Memory B cell (primary cell): ENCODE measurements around the gene THSD7B.

Experiments used
- ATAC-seq: fragments of 150-1000 bp; cut with Tn5 transposase; 2 replicates; pipeline ENCODE4 v1.10.0; 2021; ENCODE audit warnings: low read depth, mild to moderate bottlenecking, moderate library complexity
- DNase-seq, 2 donors: peaks; one replicate each; pipeline ENCODE4 v3.0.0; 2022; ENCODE audit warnings: low spot score in 2 of 2
- H3K27ac Mint-ChIP-seq: one replicate; pipeline ENCODE4 v1.8.0; 2022; ENCODE audit warnings: mild to moderate bottlenecking, moderate library complexity, mixed read lengths
- H3K27me3 Mint-ChIP-seq: one replicate; pipeline ENCODE4 v1.8.0; 2022; ENCODE audit warnings: mixed read lengths
- H3K36me3 Mint-ChIP-seq: one replicate; pipeline ENCODE4 v1.8.0; 2022; ENCODE audit warnings: mild to moderate bottlenecking, mixed read lengths
- H3K4me1 Mint-ChIP-seq: one replicate; pipeline ENCODE4 v1.8.0; 2022; ENCODE audit warnings: mixed read lengths
- H3K4me3 Mint-ChIP-seq: one replicate; pipeline ENCODE4 v1.8.0; 2022; ENCODE audit warnings: mild to moderate bottlenecking, moderate library complexity, mixed read lengths
- H3K9me3 Mint-ChIP-seq: one replicate; pipeline ENCODE4 v1.8.0; 2022; ENCODE audit warnings: mixed read lengths

THSD7B gene

GRCh38 chr2:137179542-137179941 lies 414.2 kb downstream of the THSD7B start:
- no peak overlapping the region for H3K4me3 Mint-ChIP-seq
- no peaks in the 10 kb centered on the region for H3K27me3 Mint-ChIP-seq
- DNase-seq (no peak), ATAC-seq (no peak)
- no peaks in the 10 kb centered on the region for H3K4me1 Mint-ChIP-seq
- H3K9me3 Mint-ChIP-seq = no peaks in the 10 kb centered on the region
- no peaks in the 10 kb centered on the region for H3K36me3 Mint-ChIP-seq
- no peak overlapping the region for H3K27ac Mint-ChIP-seq

DNA sequence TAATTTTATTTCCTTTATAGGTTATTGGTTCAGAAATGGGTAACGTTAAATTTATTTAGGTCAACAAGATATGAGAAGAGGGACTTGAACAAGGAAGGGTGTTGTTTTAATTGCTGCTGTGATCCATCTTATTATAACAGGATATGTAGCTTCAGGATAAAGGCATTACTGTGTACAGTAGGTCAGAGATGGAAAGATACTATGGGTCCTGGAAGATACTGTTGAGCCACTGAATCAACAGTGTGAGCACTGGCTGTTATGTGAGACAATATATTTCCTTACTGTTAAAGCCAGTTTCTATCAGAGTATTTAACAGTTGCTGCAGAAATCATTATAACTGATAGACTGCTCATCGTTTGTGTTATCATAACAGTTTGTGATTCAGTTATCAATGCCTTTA lies 414.7 kb downstream of the THSD7B start:
- DNase-seq (no peak), ATAC-seq (no peak)
- Mint-ChIP-seq H3K27me3 (no peaks in the 10 kb centered on the region), H3K27ac (no peak overlapping the region), H3K9me3 (no peaks in the 10 kb centered on the region), H3K4me3 (no peak overlapping the region), H3K36me3 (no peaks in the 10 kb centered on the region), H3K4me1 (no peaks in the 10 kb centered on the region)

GRCh38 chr2:137181370-137181769 lies 416.0 kb downstream of the THSD7B start:
- no peak for ATAC-seq
- Mint-ChIP-seq H3K36me3 (no peaks in the 10 kb centered on the region), H3K4me3 (no peak overlapping the region), H3K4me1 (no peaks in the 10 kb centered on the region), H3K27me3 (no peaks in the 10 kb centered on the region), H3K27ac (no peak overlapping the region), H3K9me3 (peaks cover 5% of the 10 kb centered on the region)
- no peak for DNase-seq

DNA sequence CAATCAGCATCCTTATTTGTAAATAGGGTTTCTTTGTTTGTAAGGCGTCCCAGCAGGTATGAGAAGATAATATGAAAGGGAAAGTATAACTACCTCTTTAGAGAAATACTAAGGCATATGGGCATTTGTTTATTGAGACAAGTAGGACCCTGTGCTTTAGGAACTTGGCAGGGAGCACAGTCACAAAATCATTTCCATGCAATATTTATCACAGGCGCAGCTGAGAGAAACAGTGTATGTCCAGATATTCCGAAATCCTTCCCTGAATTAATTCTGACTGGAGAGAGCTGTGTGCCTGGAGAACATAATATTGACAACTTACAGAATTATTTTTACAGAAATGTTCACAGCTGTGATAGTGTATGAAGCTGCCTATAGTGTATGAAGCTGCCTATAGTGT lies 416.7 kb downstream of the THSD7B start:
- Mint-ChIP-seq H3K9me3 (peaks cover 7% of the 10 kb centered on the region), H3K27me3 (no peaks in the 10 kb centered on the region), H3K27ac (no peak overlapping the region), H3K4me3 (no peak overlapping the region), H3K36me3 (no peaks in the 10 kb centered on the region), H3K4me1 (no peaks in the 10 kb centered on the region)
- ATAC-seq (no peak), DNase-seq (no peak)

GRCh38 chr2:137183206-137183898 lies 418.0 kb downstream of the THSD7B start:
- no peaks in the 10 kb centered on the region for H3K27me3 Mint-ChIP-seq
- no peak overlapping the region for H3K4me3 Mint-ChIP-seq
- no peak overlapping the region for H3K27ac Mint-ChIP-seq
- H3K9me3 Mint-ChIP-seq = peaks cover 7% of the 10 kb centered on the region
- no peak for ATAC-seq
- no peak for DNase-seq
- no peaks in the 10 kb centered on the region for H3K36me3 Mint-ChIP-seq
- no peaks in the 10 kb centered on the region for H3K4me1 Mint-ChIP-seq

DNA sequence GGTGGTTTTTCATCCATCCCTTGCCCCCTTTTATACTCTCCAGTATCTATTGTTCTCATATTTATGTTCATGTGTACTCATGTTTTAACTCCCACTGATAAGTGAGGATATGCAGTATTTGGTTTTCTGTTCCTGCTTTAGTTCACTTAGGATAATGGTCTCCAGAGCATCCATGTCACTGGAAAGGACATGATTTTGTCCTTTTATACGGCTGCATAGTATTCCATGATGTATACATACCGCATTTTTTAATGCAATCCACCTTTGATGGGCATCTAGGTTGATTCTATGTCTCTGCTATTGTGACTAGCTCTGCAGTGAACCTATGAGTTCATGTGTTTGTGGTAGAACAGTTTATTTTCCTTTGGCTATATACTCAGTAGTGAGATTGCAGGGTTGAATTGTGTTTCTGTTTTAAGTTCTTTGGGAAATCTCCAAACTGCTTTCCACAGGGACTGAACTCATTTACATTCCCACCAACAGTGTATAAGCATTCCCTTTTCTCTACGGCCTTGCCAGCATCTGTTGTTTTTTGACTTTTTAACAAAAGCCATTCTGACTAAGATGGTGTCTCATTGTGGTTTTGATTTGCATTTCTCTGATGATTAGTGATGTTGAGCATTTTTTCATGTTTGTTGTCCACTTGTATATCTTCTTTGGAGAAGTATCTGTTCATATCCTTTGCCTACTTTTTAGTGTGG lies 420.2 kb downstream of the THSD7B start:
- Mint-ChIP-seq H3K9me3 (peaks cover 8% of the 10 kb centered on the region), H3K36me3 (no peaks in the 10 kb centered on the region), H3K4me3 (no peak overlapping the region), H3K4me1 (no peaks in the 10 kb centered on the region), H3K27me3 (no peaks in the 10 kb centered on the region), H3K27ac (no peak overlapping the region)
- DNase-seq (no peak), ATAC-seq (no peak)

GRCh38 chr2:137187216-137187615 lies 421.9 kb downstream of the THSD7B start:
- H3K4me3 Mint-ChIP-seq = no peak overlapping the region
- no peak for ATAC-seq

GRCh38 chr2:137190411-137191195 lies 425.3 kb downstream of the THSD7B start:
- DNase-seq (no peak), ATAC-seq (no peak)
- Mint-ChIP-seq H3K4me1 (no peaks in the 10 kb centered on the region), H3K9me3 (peaks cover 7% of the 10 kb centered on the region), H3K4me3 (no peak overlapping the region), H3K27ac (no peak overlapping the region), H3K36me3 (no peaks in the 10 kb centered on the region), H3K27me3 (no peaks in the 10 kb centered on the region)

More at GRCh38 chr2:137187216-137187615, 421.9 kb downstream of the THSD7B start:
- Mint-ChIP-seq H3K27ac (no peak overlapping the region), H3K36me3 (no peaks in the 10 kb centered on the region), H3K4me1 (no peaks in the 10 kb centered on the region), H3K9me3 (peaks cover 9% of the 10 kb centered on the region), H3K27me3 (no peaks in the 10 kb centered on the region)
- no peak for DNase-seq

GRCh38 chr2:137192366-137193310 lies 427.3 kb downstream of the THSD7B start:
- H3K4me3 Mint-ChIP-seq = no peak overlapping the region
- no peaks in the 10 kb centered on the region for H3K27me3 Mint-ChIP-seq
- ATAC-seq (no peak), DNase-seq (no peak)
- no peak overlapping the region for H3K27ac Mint-ChIP-seq
- peaks cover 3% of the 10 kb centered on the region for H3K9me3 Mint-ChIP-seq
- no peaks in the 10 kb centered on the region for H3K36me3 Mint-ChIP-seq
- H3K4me1 Mint-ChIP-seq = no peaks in the 10 kb centered on the region

GRCh38 chr2:137193401-137193800 lies 428.1 kb downstream of the THSD7B start:
- Mint-ChIP-seq H3K27ac (no peak overlapping the region), H3K9me3 (peaks cover 3% of the 10 kb centered on the region), H3K27me3 (no peaks in the 10 kb centered on the region), H3K4me1 (no peaks in the 10 kb centered on the region), H3K4me3 (no peak overlapping the region), H3K36me3 (no peaks in the 10 kb centered on the region)
- ATAC-seq = no peak
- DNase-seq = no peak

DNA sequence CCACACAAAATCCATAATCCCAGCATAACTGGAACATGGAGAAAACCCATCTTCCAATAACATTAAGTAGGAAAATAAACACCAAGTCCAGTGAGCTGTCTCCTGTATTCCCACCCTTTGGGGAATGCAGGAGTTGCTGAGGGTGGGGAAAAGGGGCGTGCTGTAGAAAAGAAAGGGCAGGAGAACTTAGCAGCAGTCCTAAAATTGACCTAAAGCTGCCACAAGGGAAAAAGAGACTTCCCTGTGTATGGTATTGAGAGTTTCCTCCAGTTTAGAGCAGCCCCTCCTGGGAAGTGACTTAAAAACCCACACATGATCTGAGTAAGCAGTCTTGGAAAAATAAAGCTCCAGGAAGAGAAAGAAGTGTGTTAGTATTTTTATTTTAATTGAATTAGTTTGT lies 428.8 kb downstream of the THSD7B start:
- no peaks in the 10 kb centered on the region for H3K36me3 Mint-ChIP-seq
- no peak overlapping the region for H3K4me3 Mint-ChIP-seq
- no peak overlapping the region for H3K27ac Mint-ChIP-seq
- no peaks in the 10 kb centered on the region for H3K4me1 Mint-ChIP-seq
- H3K9me3 Mint-ChIP-seq = peaks cover 1% of the 10 kb centered on the region
- ATAC-seq (no peak), DNase-seq (no peak)
- no peaks in the 10 kb centered on the region for H3K27me3 Mint-ChIP-seq

GRCh38 chr2:137199751-137200150 lies 434.4 kb downstream of the THSD7B start:
- DNase-seq (no peak), ATAC-seq (no peak)
- Mint-ChIP-seq H3K9me3 (no peaks in the 10 kb centered on the region), H3K4me3 (no peak overlapping the region), H3K4me1 (no peaks in the 10 kb centered on the region), H3K27me3 (peaks cover 2% of the 10 kb centered on the region), H3K36me3 (no peaks in the 10 kb centered on the region), H3K27ac (no peak overlapping the region)

GRCh38 chr2:137202318-137202717 lies 437.0 kb downstream of the THSD7B start:
- H3K27ac Mint-ChIP-seq = no peak overlapping the region
- no peaks in the 10 kb centered on the region for H3K4me1 Mint-ChIP-seq
- no peaks in the 10 kb centered on the region for H3K36me3 Mint-ChIP-seq
- peaks cover 2% of the 10 kb centered on the region for H3K27me3 Mint-ChIP-seq
- DNase-seq (no peak), ATAC-seq (no peak)
- peaks cover 2% of the 10 kb centered on the region for H3K9me3 Mint-ChIP-seq
- H3K4me3 Mint-ChIP-seq = no peak overlapping the region
